ENCODE measurements around the gene CNKSR2. TPM values are rescaled to one million over a fixed set of nuclear protein-coding genes. Genes with fewer than 3 reads are reported as not detected.

Gene CNKSR2
- total and polyA plus RNA-seq, 2 experiments from 2014 or later, result 13.9 to 40.9 TPM

- peaks cover 13% of the 10 kb centered on the region for H3K4me1 ChIP-seq (ENCODE audit: insufficient read depth)
- Mint-ChIP-seq H3K4me1 (peaks cover 6% of the 10 kb centered on the region), H3K36me3 (ENCODE audit: low read depth) (no peaks in the 10 kb centered on the region), H3K27me3 (ENCODE audit: insufficient read depth, low read depth, poor library complexity) (peaks cover 2% of the 10 kb centered on the region), H3K4me3 (no peak overlapping the region), H3K9me3 (no peaks in the 10 kb centered on the region), H3K27ac (no peak overlapping the region)
- H3K36me3 ChIP-seq (ENCODE audit: insufficient read depth), result no peaks in the 10 kb centered on the region
- no peak for TF ChIP-seq CREB1 (CRISPR knock-in tag; IDR thresholded peaks at IDR 0.05; ENCODE audit: low read depth)
- TF ChIP-seq ZNF114 (CRISPR knock-in tag; IDR thresholded peaks at IDR 0.05), result no peak
- TF ChIP-seq EZH2phosphoT487 (IDR thresholded peaks at IDR 0.05; ENCODE audit: unreplicated experiment), result no peak
- no peak for TF ChIP-seq EZH2 (IDR thresholded peaks at IDR 0.05; ENCODE audit: low read depth, unreplicated experiment)
- no peak for TF ChIP-seq JUNB (IDR thresholded peaks at IDR 0.05; ENCODE audit: unreplicated experiment)
- no peak for TF ChIP-seq STAT1 (IDR thresholded peaks at IDR 0.05; ENCODE audit: unreplicated experiment)
- no peak for TF ChIP-seq NANOG (IDR thresholded peaks at IDR 0.05; ENCODE audit: borderline replicate concordance)
- no peaks in the 10 kb centered on the region for H3K79me2 ChIP-seq (replicated peaks; ENCODE audit: insufficient read depth)
- no peaks in the 10 kb centered on the region for H3F3A ChIP-seq (replicated peaks; ENCODE audit: low read depth)
- no peaks in the 10 kb centered on the region for H3K9me2 ChIP-seq (ENCODE audit: insufficient read depth)
- H2AFZ ChIP-seq, result no peak overlapping the region
- no peak overlapping the region for H3K4me2 ChIP-seq
- no peak overlapping the region for H3K4me3 ChIP-seq
- no peak for ATAC-seq
- no peaks in the 10 kb centered on the region for H3K27me3 ChIP-seq (ENCODE audit: insufficient read depth)
- no peak for DNase-seq (ENCODE audit: low spot score)
- no peaks in the 10 kb centered on the region for H4K20me1 ChIP-seq (replicated peaks; ENCODE audit: insufficient read depth)
- no peak overlapping the region for H3K27ac ChIP-seq (ENCODE audit: low read depth)
These were observed 66.7 kb downstream of the CNKSR2 start for GRCh38 chrX:21440911-21441310.

GRCh38 chrX:21457718-21458117 is 83.5 kb downstream of the CNKSR2 start:
- ATAC-seq, result no peak
- Histone ChIP-seq H3K4me2 (no peak overlapping the region), H3K36me3 (ENCODE audit: insufficient read depth) (no peaks in the 10 kb centered on the region)
- TF ChIP-seq EZH2phosphoT487 (IDR thresholded peaks at IDR 0.05; ENCODE audit: unreplicated experiment), result no peak
- no peak for TF ChIP-seq STAT1 (IDR thresholded peaks at IDR 0.05; ENCODE audit: unreplicated experiment)
- no peak for TF ChIP-seq CTCF (conservative IDR thresholded peaks at IDR 0.05; ENCODE audit: low read depth in 2 of 2)
- no peak for TF ChIP-seq NANOG (IDR thresholded peaks at IDR 0.05; ENCODE audit: borderline replicate concordance)
- no peak for TF ChIP-seq ZNF331 (CRISPR knock-in tag; IDR thresholded peaks at IDR 0.05; ENCODE audit: low read depth)
- no peak for TF ChIP-seq CREB1 (CRISPR knock-in tag; IDR thresholded peaks at IDR 0.05; ENCODE audit: low read depth)
- TF ChIP-seq POLR2AphosphoS5 (IDR thresholded peaks at IDR 0.05; ENCODE audit: low read depth), result no peak
- TF ChIP-seq ZNF462 (CRISPR knock-in tag; IDR thresholded peaks at IDR 0.05), result no peak
- TF ChIP-seq JUNB (IDR thresholded peaks at IDR 0.05; ENCODE audit: unreplicated experiment), result no peak

More at GRCh38 chrX:21457718-21458117, 83.5 kb downstream of the CNKSR2 start:
- Histone ChIP-seq H3K4me3 (no peak overlapping the region), H3K27me3 (ENCODE audit: insufficient read depth) (no peaks in the 10 kb centered on the region), H3K79me2 (replicated peaks; ENCODE audit: insufficient read depth) (0 out of 2 replicates have a peak, but pooled peaks cover 7% of the 10 kb centered on the region), H3K4me1 (ENCODE audit: insufficient read depth) (no peaks in the 10 kb centered on the region), H3K27ac (ENCODE audit: low read depth) (no peak overlapping the region), H3F3A (replicated peaks; ENCODE audit: low read depth) (no peaks in the 10 kb centered on the region), H4K20me1 (replicated peaks; ENCODE audit: insufficient read depth) (no peaks in the 10 kb centered on the region), H3K9me2 (ENCODE audit: insufficient read depth) (no peaks in the 10 kb centered on the region), H2AFZ (no peak overlapping the region)
- no peak for DNase-seq (ENCODE audit: low spot score)
- Mint-ChIP-seq H3K4me1 (no peaks in the 10 kb centered on the region), H3K27me3 (ENCODE audit: insufficient read depth, low read depth, poor library complexity) (no peaks in the 10 kb centered on the region), H3K4me3 (no peak overlapping the region), H3K27ac (no peak overlapping the region), H3K36me3 (ENCODE audit: low read depth) (peaks cover 6% of the 10 kb centered on the region; the same call in 1 of the 3 replicates), H3K9me3 (no peaks in the 10 kb centered on the region)
